Epidermal melanocyte (primary cell): ENCODE results near the gene WDR27.
"Not testable (repeated sequence)": the region's sequence is repeated elsewhere in the genome, so short reads cannot be mapped to it uniquely, and the experiment has no call there.

Source experiments
- DNase-seq: peaks from one replicate; pipeline ENCODE4 v3.0.0; 2011; ENCODE audit warnings: low spot score; ENCODE audit not compliant: insufficient read length

The WDR27 gene

GRCh38 chr6:169710009-169710408 lies 8.2 kb upstream of the WDR27 start:
- DNase-seq, result no peak

- DNase-seq, result no peak
Measured at GRCh38 chr6:169709293-169709692, 7.5 kb upstream of the WDR27 start.

GRCh38 chr6:169707772-169708171 lies 5.9 kb upstream of the WDR27 start:
- no peak for DNase-seq

GRCh38 chr6:169702840-169703246 lies 1.0 kb upstream of the WDR27 start:
- no peak for DNase-seq

GRCh38 chr6:169701311-169701953 lies 397 bp downstream of the WDR27 start:
- DNase-seq, result no peak

- no peak for DNase-seq
Measured at GRCh38 chr6:169700296-169700695, 1.5 kb downstream of the WDR27 start.

GRCh38 chr6:169697115-169697514 lies 4.7 kb downstream of the WDR27 start:
- DNase-seq, result not testable (repeated sequence)

- DNase-seq, result no peak
Measured at GRCh38 chr6:169695131-169695530, 6.7 kb downstream of the WDR27 start.

- no peak for DNase-seq
Measured at GRCh38 chr6:169692516-169692915, 9.3 kb downstream of the WDR27 start.

- no peak for DNase-seq
Measured at GRCh38 chr6:169691260-169691659, 10.6 kb downstream of the WDR27 start.

GRCh38 chr6:169689287-169689686 lies 12.5 kb downstream of the WDR27 start:
- DNase-seq, result no peak

GRCh38 chr6:169685860-169686259 lies 16.0 kb downstream of the WDR27 start:
- DNase-seq, result no peak

- no peak for DNase-seq
Measured at GRCh38 chr6:169684056-169684455, 17.8 kb downstream of the WDR27 start.

- DNase-seq, result no peak
Measured at GRCh38 chr6:169678342-169678741, 23.5 kb downstream of the WDR27 start.

- DNase-seq, result no peak
Measured at GRCh38 chr6:169677096-169677495, 24.7 kb downstream of the WDR27 start.

- DNase-seq, result no peak
Measured at GRCh38 chr6:169675011-169675410, 26.8 kb downstream of the WDR27 start.

GRCh38 chr6:169671563-169671962 lies 30.3 kb downstream of the WDR27 start:
- DNase-seq, result no peak

- no peak for DNase-seq
Measured at GRCh38 chr6:169669889-169670288, 31.9 kb downstream of the WDR27 start.

GRCh38 chr6:169669147-169669546 lies 32.7 kb downstream of the WDR27 start:
- DNase-seq, result no peak

GRCh38 chr6:169668203-169668847 lies 33.5 kb downstream of the WDR27 start:
- DNase-seq, result no peak

- no peak for DNase-seq
Measured at GRCh38 chr6:169667716-169668115, 34.1 kb downstream of the WDR27 start.

GRCh38 chr6:169666441-169666840 lies 35.4 kb downstream of the WDR27 start:
- no peak for DNase-seq

GRCh38 chr6:169665289-169665688 lies 36.5 kb downstream of the WDR27 start:
- no peak for DNase-seq
